PC-3 (cell line): ENCODE data around the gene ACAD9.

Experiments used
- EZH2 ChIP-seq: fragments of 300-600 bp; sonication (generic); IDR thresholded peaks from one replicate; pipeline ENCODE4 v1.6.1; 2017; ENCODE audit warnings: antibody characterized with exemption, mild to moderate bottlenecking, low read length; ENCODE audit not compliant: unreplicated experiment
- EZH2phosphoT487 ChIP-seq: fragments of 300-600 bp; sonication (generic); IDR thresholded peaks from 2 replicates; pipeline ENCODE4 v1.6.1; 2018; ENCODE audit warnings: mild to moderate bottlenecking, antibody characterized with exemption, low read length, borderline replicate concordance
- TF ChIP-seq, protein P1 (sequence below): fragments of 300-600 bp; sonication (generic); conservative IDR thresholded peaks from 2 replicates; pipeline ENCODE4 v1.5.1; 2017; ENCODE audit warnings: antibody characterized with exemption, low read depth, mild to moderate bottlenecking, low read length

DNA sequence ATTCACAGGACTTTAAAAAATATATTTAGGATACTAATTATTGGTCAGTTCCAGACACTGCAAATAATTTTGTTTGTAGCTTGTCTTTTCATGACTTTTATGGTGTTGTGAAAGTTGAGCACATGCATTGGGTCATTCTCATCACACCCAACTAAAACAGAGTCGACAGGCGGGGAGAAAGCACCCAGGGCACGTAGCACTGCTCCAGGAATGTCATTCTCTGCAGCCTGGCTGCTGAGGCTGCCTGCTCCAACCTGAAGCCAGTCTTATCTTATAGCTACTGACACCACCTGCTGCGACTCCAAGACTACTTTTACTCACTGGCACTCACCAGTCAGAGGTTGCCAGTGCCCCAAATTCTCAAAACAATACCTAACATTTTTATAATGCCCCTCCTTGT is 56.9 kb downstream of the ACAD9 start:
- TF ChIP-seq, protein P1, sequence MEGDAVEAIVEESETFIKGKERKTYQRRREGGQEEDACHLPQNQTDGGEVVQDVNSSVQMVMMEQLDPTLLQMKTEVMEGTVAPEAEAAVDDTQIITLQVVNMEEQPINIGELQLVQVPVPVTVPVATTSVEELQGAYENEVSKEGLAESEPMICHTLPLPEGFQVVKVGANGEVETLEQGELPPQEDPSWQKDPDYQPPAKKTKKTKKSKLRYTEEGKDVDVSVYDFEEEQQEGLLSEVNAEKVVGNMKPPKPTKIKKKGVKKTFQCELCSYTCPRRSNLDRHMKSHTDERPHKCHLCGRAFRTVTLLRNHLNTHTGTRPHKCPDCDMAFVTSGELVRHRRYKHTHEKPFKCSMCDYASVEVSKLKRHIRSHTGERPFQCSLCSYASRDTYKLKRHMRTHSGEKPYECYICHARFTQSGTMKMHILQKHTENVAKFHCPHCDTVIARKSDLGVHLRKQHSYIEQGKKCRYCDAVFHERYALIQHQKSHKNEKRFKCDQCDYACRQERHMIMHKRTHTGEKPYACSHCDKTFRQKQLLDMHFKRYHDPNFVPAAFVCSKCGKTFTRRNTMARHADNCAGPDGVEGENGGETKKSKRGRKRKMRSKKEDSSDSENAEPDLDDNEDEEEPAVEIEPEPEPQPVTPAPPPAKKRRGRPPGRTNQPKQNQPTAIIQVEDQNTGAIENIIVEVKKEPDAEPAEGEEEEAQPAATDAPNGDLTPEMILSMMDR = no peak
- TF ChIP-seq EZH2 = no peak
- TF ChIP-seq EZH2phosphoT487 = no peak
